ENCODE results near the gene BATF. TPM values are rescaled to one million over a fixed set of nuclear protein-coding genes. Genes with fewer than 3 reads are reported as not detected.

Gene BATF
- polyA plus RNA-seq, 1 of the 3 experiments (the other 2 are of a cell fraction): not detected

DNA sequence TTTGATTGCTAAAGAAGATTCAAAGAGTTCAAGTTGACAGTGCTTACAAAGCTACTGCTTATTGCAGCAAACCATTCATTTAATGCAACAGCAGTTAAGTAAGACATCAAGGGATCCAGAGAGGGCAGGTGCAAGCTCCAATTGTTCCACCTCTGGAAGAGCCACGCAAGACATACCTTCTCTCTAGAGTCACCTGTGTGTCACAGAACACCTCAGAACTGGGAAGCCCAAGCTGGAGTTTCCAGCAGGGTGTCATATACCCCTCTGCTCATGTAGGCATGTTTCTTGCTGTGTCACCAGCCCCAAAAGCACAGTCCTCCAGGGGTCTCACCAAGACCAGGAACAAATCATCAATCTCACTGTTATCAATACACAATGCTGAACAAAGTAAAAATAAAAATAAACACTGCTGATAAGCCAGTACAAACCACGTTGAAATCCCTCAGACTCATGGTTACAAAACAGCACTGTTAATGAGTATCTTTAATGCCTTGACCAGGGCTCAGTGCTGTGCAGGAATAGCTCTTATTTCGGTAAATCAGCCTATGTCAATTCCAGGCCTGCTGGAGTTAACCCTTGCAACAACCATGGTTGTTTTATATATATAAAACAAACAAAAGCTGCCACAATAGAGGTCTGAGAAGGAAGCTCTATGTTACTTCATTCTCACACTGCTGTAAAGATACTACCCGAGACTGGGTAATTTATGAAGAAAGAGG is 37.4 kb upstream of the BATF start:
- no peak overlapping the region for H3K4me2 ChIP-seq
- H3K27ac ChIP-seq (ENCODE audit: low read depth in 2 of 2, low read length in 1 of 2): no peak overlapping the region
- H3K9ac ChIP-seq: no peak overlapping the region
- H3K4me1 ChIP-seq (ENCODE audit: control insufficient read depth in 1 of 2, insufficient read depth in 2 of 2, low read depth in 1 of 2, low read length in 1 of 2): no peaks in the 10 kb centered on the region
- no peaks in the 10 kb centered on the region for H3K36me3 ChIP-seq (replicated peaks in 1 of 2; ENCODE audit: control insufficient read depth in 1 of 2, insufficient read depth in 2 of 2, low read length in 1 of 2)
- 42% methylated on average over 4 of the region's 4 CpGs for WGBS (ENCODE audit: low lambda C conversion rate)
- H3K4me3 ChIP-seq (ENCODE audit: low read depth in 2 of 2, low read length in 1 of 2): no peak overlapping the region
- DNase-seq: no peak
- no peaks in the 10 kb centered on the region for H3K9me3 ChIP-seq
- H3K27me3 ChIP-seq (ENCODE audit: insufficient read depth): no peaks in the 10 kb centered on the region
- H4K20me1 ChIP-seq (ENCODE audit: insufficient read depth): no peaks in the 10 kb centered on the region
- ChIA-PET CTCF (interaction anchor here (0.8 to 10.4 kb wide), 3 partner anchors 16 to 176 kb away, joined by 3 to 291 read pairs (median 3); no protein-coding TSS in a partner anchor), POLR2A (no interaction called here)
- no peaks in the 10 kb centered on the region for H3F3A ChIP-seq (replicated peaks; ENCODE audit: insufficient read depth)
- no peak overlapping the region for H2AFZ ChIP-seq (ENCODE audit: low read depth)
- H3K9me2 ChIP-seq: no peaks in the 10 kb centered on the region
- TF ChIP-seq, protein P1, sequence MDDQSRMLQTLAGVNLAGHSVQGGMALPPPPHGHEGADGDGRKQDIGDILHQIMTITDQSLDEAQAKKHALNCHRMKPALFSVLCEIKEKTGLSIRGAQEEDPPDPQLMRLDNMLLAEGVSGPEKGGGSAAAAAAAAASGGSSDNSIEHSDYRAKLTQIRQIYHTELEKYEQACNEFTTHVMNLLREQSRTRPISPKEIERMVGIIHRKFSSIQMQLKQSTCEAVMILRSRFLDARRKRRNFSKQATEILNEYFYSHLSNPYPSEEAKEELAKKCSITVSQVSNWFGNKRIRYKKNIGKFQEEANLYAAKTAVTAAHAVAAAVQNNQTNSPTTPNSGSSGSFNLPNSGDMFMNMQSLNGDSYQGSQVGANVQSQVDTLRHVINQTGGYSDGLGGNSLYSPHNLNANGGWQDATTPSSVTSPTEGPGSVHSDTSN (IDR thresholded peaks at IDR 0.05): no peak
- TF ChIP-seq FOSL2 (IDR thresholded peaks at IDR 0.05; ENCODE audit: borderline replicate concordance, low read depth): no peak
- TF ChIP-seq SMC3 (IDR thresholded peaks at IDR 0.05; ENCODE audit: low read depth, low read length): no peak
- no peak for TF ChIP-seq ELF1 (IDR thresholded peaks at IDR 0.05)
- TF ChIP-seq NRF1 (IDR thresholded peaks at IDR 0.05; ENCODE audit: low read depth, low read length): no peak
- no peak for TF ChIP-seq RCOR1 (IDR thresholded peaks at IDR 0.05; ENCODE audit: low read length)
- TF ChIP-seq, protein P2, sequence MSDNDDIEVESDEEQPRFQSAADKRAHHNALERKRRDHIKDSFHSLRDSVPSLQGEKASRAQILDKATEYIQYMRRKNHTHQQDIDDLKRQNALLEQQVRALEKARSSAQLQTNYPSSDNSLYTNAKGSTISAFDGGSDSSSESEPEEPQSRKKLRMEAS (IDR thresholded peaks at IDR 0.05; ENCODE audit: low read depth): no peak
- no peak for TF ChIP-seq EZH2phosphoT487 (IDR thresholded peaks at IDR 0.05; ENCODE audit: borderline replicate concordance, low read depth)
- H3K79me2 ChIP-seq (ENCODE audit: insufficient read depth): no peaks in the 10 kb centered on the region

DNA sequence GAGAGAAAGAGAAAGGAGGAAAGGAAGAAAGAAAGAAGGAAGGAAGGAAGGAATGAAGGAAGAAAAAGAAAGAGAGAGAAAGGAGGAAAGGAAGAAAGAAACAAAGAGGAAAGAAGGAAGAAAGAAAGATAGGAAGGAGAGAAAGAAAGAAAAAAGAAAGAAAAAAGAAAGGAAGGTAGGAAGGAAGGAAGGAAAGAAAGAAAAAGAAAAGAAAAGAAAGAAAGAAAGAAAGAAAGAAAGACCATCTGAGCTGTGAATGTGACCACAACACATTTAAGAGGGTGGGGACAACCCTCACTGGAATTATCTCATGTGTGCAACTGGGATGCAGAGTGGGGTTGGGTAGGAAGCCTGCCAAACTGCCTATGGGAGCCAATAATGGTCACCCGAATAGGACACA is 36.0 kb upstream of the BATF start:
- H3F3A ChIP-seq (replicated peaks; ENCODE audit: insufficient read depth): no peaks in the 10 kb centered on the region
- no peaks in the 10 kb centered on the region for H3K36me3 ChIP-seq (replicated peaks in 1 of 2; ENCODE audit: control insufficient read depth in 1 of 2, insufficient read depth in 2 of 2, low read length in 1 of 2)
- 58% methylated on average over 1 of the region's 1 CpG for WGBS (ENCODE audit: low lambda C conversion rate)
- H4K20me1 ChIP-seq (ENCODE audit: insufficient read depth): no peaks in the 10 kb centered on the region
- ChIA-PET CTCF (interaction anchor here (0.8 to 10.4 kb wide), 4 partner anchors 14 to 177 kb away, joined by 3 to 291 read pairs (median 6); no protein-coding TSS in a partner anchor), POLR2A (no interaction called here)
- no peaks in the 10 kb centered on the region for H3K4me1 ChIP-seq (ENCODE audit: control insufficient read depth in 1 of 2, insufficient read depth in 2 of 2, low read depth in 1 of 2, low read length in 1 of 2)
- H3K9me3 ChIP-seq: no peaks in the 10 kb centered on the region
- H2AFZ ChIP-seq (ENCODE audit: low read depth): no peak overlapping the region
- no peak overlapping the region for H3K4me3 ChIP-seq (ENCODE audit: low read depth in 2 of 2, low read length in 1 of 2)
- no peak overlapping the region for H3K27ac ChIP-seq (ENCODE audit: low read depth in 2 of 2, low read length in 1 of 2)
- H3K9ac ChIP-seq: no peak overlapping the region
- H3K9me2 ChIP-seq: no peaks in the 10 kb centered on the region
- H3K27me3 ChIP-seq (ENCODE audit: insufficient read depth): no peaks in the 10 kb centered on the region
- H3K79me2 ChIP-seq (ENCODE audit: insufficient read depth): no peaks in the 10 kb centered on the region
- H3K4me2 ChIP-seq: no peak overlapping the region
- TF ChIP-seq FOSL2 (IDR thresholded peaks at IDR 0.05; ENCODE audit: borderline replicate concordance, low read depth): no peak
- TF ChIP-seq MEF2A (IDR thresholded peaks at IDR 0.05; ENCODE audit: borderline replicate concordance, low read depth): no peak
- TF ChIP-seq, protein P3, sequence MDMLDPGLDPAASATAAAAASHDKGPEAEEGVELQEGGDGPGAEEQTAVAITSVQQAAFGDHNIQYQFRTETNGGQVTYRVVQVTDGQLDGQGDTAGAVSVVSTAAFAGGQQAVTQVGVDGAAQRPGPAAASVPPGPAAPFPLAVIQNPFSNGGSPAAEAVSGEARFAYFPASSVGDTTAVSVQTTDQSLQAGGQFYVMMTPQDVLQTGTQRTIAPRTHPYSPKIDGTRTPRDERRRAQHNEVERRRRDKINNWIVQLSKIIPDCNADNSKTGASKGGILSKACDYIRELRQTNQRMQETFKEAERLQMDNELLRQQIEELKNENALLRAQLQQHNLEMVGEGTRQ (IDR thresholded peaks at IDR 0.05; ENCODE audit: borderline replicate concordance, low read depth, low read length): no peak
- TF ChIP-seq, protein P2 (IDR thresholded peaks at IDR 0.05; ENCODE audit: low read depth): no peak
- TF ChIP-seq, protein P1 (IDR thresholded peaks at IDR 0.05): no peak
- TF ChIP-seq, protein P4, sequence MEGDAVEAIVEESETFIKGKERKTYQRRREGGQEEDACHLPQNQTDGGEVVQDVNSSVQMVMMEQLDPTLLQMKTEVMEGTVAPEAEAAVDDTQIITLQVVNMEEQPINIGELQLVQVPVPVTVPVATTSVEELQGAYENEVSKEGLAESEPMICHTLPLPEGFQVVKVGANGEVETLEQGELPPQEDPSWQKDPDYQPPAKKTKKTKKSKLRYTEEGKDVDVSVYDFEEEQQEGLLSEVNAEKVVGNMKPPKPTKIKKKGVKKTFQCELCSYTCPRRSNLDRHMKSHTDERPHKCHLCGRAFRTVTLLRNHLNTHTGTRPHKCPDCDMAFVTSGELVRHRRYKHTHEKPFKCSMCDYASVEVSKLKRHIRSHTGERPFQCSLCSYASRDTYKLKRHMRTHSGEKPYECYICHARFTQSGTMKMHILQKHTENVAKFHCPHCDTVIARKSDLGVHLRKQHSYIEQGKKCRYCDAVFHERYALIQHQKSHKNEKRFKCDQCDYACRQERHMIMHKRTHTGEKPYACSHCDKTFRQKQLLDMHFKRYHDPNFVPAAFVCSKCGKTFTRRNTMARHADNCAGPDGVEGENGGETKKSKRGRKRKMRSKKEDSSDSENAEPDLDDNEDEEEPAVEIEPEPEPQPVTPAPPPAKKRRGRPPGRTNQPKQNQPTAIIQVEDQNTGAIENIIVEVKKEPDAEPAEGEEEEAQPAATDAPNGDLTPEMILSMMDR (IDR thresholded peaks at IDR 0.05): no peak
- no peak for TF ChIP-seq FOXJ3 (CRISPR knock-in tag; IDR thresholded peaks at IDR 0.05)
- TF ChIP-seq RAD21 (IDR thresholded peaks at IDR 0.05; ENCODE audit: low read length): no peak
- no peak for TF ChIP-seq GATA2 (CRISPR knock-in tag; IDR thresholded peaks at IDR 0.05)
- no peak for DNase-seq
